LNCaP clone FGC (cell line): Measurements from ENCODE around the gene TTC9.

Experiments used
- DNase-seq: peaks from one replicate; pipeline ENCODE4 v3.0.0-alpha.2; 2011; ENCODE audit warnings: low read depth
- H3K4me3 ChIP-seq: 2 replicates; pipeline ENCODE4 v1.5.1; 2011; ENCODE audit warnings: mild to moderate bottlenecking, low read depth, low read length, control low read depth
- CTCF ChIP-seq: IDR thresholded peaks from 2 replicates; pipeline ENCODE4 v1.5.1; 2012; ENCODE audit warnings: mild to moderate bottlenecking; ENCODE audit not compliant: control insufficient read depth, insufficient read depth; ENCODE audit errors: extremely low read depth

TTC9 gene

GRCh38 chr14:70671652-70672644 lies 30.2 kb downstream of the TTC9 start:
- H3K4me3 ChIP-seq: no peak overlapping the region
- TF ChIP-seq CTCF: no peak
- DNase-seq: no peak

GRCh38 chr14:70677341-70677740 lies 35.6 kb downstream of the TTC9 start:
- no peak for TF ChIP-seq CTCF
- no peak for DNase-seq
- H3K4me3 ChIP-seq: no peak overlapping the region

- no peak for TF ChIP-seq CTCF
- DNase-seq: no peak
- no peak overlapping the region for H3K4me3 ChIP-seq
Measured at GRCh38 chr14:70680748-70681147, 39.0 kb downstream of the TTC9 start.

- TF ChIP-seq CTCF: no peak
- no peak for DNase-seq
- no peak overlapping the region for H3K4me3 ChIP-seq
Measured at GRCh38 chr14:70683983-70684382, 42.3 kb downstream of the TTC9 start.

GRCh38 chr14:70685474-70686197 lies 43.9 kb downstream of the TTC9 start:
- DNase-seq: no peak
- TF ChIP-seq CTCF: no peak
- no peak overlapping the region for H3K4me3 ChIP-seq

GRCh38 chr14:70692210-70692609 lies 50.5 kb downstream of the TTC9 start:
- H3K4me3 ChIP-seq: no peak overlapping the region
- no peak for TF ChIP-seq CTCF
- DNase-seq: no peak
